SK-N-SH treated with all-trans-retinoic acid at 6 μM for 48 hours (cell line): Measurements from ENCODE around the gene PLSCR4.

Source experiments
- ATAC-seq: fragments of 200-7000 bp; cut with Tn5 transposase; 3 replicates; pipeline ENCODE4 v1.9.1; 2020; ENCODE audit warnings: mild to moderate bottlenecking, moderate library complexity
- ARNTL ChIP-seq: fragments of 450-650 bp; formaldehyde crosslinking; IDR thresholded peaks from 2 replicates; pipeline ENCODE4 v1.5.0; 2020; ENCODE audit warnings: low read depth, mild to moderate bottlenecking, moderate library complexity, borderline replicate concordance
- BACH2 ChIP-seq: fragments of 250-450 bp; sonication (Bioruptor Pico); IDR thresholded peaks from 2 replicates; pipeline ENCODE4 v1.9.0; 2021; ENCODE audit warnings: mild to moderate bottlenecking, borderline replicate concordance
- CSDC2 ChIP-seq: fragments of 250-450 bp; sonication (Bioruptor Pico); IDR thresholded peaks from 2 replicates; pipeline ENCODE4 v1.5.0; 2020; ENCODE audit warnings: mild to moderate bottlenecking, moderate library complexity
- ESRRG ChIP-seq: fragments of 250-450 bp; sonication (Bioruptor Pico); IDR thresholded peaks from 2 replicates; pipeline ENCODE4 v1.6.1; 2021; ENCODE audit warnings: mild to moderate bottlenecking
- OSR1 ChIP-seq: fragments of 250-450 bp; sonication (Bioruptor Pico); IDR thresholded peaks from 2 replicates; pipeline ENCODE4 v1.8.0; 2022; ENCODE audit warnings: moderate library complexity, mild to moderate bottlenecking, inconsistent platforms
- PPARA ChIP-seq: fragments of 250-450 bp; sonication (Bioruptor Pico); IDR thresholded peaks from 2 replicates; pipeline ENCODE4 v1.5.0; 2020; ENCODE audit warnings: mild to moderate bottlenecking, borderline replicate concordance
- RARB ChIP-seq: fragments of 250-450 bp; sonication (Bioruptor Pico); IDR thresholded peaks from 2 replicates; pipeline ENCODE4 v1.8.0; 2021; ENCODE audit warnings: mild to moderate bottlenecking, moderate library complexity
- SNAI2 ChIP-seq: fragments of 250-450 bp; sonication (Bioruptor Pico); IDR thresholded peaks from 2 replicates; pipeline ENCODE4 v1.5.0; 2020; ENCODE audit warnings: mild to moderate bottlenecking, moderate library complexity
- TCF4 ChIP-seq: fragments of 250-450 bp; sonication (Bioruptor Pico); IDR thresholded peaks from 2 replicates; pipeline ENCODE4 v1.8.0; 2021; ENCODE audit warnings: mild to moderate bottlenecking, moderate library complexity, borderline replicate concordance
- TOX ChIP-seq: fragments of 250-450 bp; sonication (Bioruptor Pico); IDR thresholded peaks from 2 replicates; pipeline ENCODE4 v1.8.0; 2021; ENCODE audit warnings: mild to moderate bottlenecking, moderate library complexity, borderline replicate concordance
- ZC3H10 ChIP-seq: fragments of 250-450 bp; sonication (Bioruptor Pico); IDR thresholded peaks from 2 replicates; pipeline ENCODE4 v1.5.1; 2021; ENCODE audit warnings: mild to moderate bottlenecking, moderate library complexity
- ZFP3 ChIP-seq: fragments of 250-450 bp; sonication (Bioruptor Pico); IDR thresholded peaks from 2 replicates; pipeline ENCODE4 v1.5.0; 2020; ENCODE audit warnings: mild to moderate bottlenecking, moderate library complexity
- ZFP30 ChIP-seq: fragments of 450-650 bp; formaldehyde crosslinking; IDR thresholded peaks from 2 replicates; pipeline ENCODE4 v1.5.0; 2022; ENCODE audit warnings: mild to moderate bottlenecking, moderate library complexity
- ZNF565 ChIP-seq: fragments of 450-650 bp; formaldehyde crosslinking; conservative IDR thresholded peaks from 2 replicates; pipeline ENCODE4 v1.5.0; 2020; ENCODE audit warnings: low read depth, mild to moderate bottlenecking, moderate library complexity
- ZNF70 ChIP-seq: fragments of 450-650 bp; formaldehyde crosslinking; IDR thresholded peaks from 2 replicates; pipeline ENCODE4 v1.5.0; 2020; ENCODE audit warnings: mild to moderate bottlenecking, moderate library complexity
- ZNF8 ChIP-seq: fragments of 450-650 bp; formaldehyde crosslinking; IDR thresholded peaks from 2 replicates; pipeline ENCODE4 v1.5.0; 2020; ENCODE audit warnings: mild to moderate bottlenecking, moderate library complexity
- TF ChIP-seq, protein P1 (sequence below): fragments of 250-450 bp; sonication (Bioruptor Pico); IDR thresholded peaks from 2 replicates; pipeline ENCODE4 v1.5.1; 2020; ENCODE audit warnings: low read depth, mild to moderate bottlenecking, moderate library complexity
- TF ChIP-seq, protein P2 (sequence below): fragments of 250-450 bp; sonication (Bioruptor Pico); IDR thresholded peaks from 2 replicates; pipeline ENCODE4 v1.5.0; 2020; ENCODE audit warnings: mild to moderate bottlenecking, moderate library complexity
- TF ChIP-seq, protein P3 (sequence below): fragments of 250-450 bp; sonication (Bioruptor Pico); IDR thresholded peaks from 2 replicates; pipeline ENCODE4 v1.8.0; 2021; ENCODE audit warnings: low read depth, mild to moderate bottlenecking, moderate library complexity, borderline replicate concordance
- TF ChIP-seq, protein P4 (sequence below): fragments of 250-450 bp; sonication (Bioruptor Pico); IDR thresholded peaks from 2 replicates; pipeline ENCODE4 v1.5.1; 2021; ENCODE audit warnings: mild to moderate bottlenecking, moderate library complexity

The PLSCR4 gene

DNA sequence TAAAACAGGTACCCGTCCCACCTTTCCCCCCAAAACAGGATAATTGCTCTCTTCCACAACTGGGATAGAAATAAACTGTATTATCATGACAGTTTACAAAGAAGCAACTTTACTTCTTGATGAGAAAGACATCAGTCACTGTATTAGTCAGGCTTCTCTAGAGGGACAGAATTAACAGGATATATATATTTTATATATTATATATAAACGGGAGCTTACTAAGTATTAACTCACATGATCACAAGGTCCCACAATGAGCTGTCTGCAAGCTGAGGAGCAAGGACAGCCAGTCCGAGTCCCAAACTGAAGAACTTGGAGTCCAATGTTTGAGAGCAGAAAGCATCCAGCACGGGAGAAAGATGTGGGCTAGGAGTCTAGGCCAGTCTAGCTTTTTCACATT is 18.4 kb upstream of the PLSCR4 start (continued):
- TF ChIP-seq, protein P1, sequence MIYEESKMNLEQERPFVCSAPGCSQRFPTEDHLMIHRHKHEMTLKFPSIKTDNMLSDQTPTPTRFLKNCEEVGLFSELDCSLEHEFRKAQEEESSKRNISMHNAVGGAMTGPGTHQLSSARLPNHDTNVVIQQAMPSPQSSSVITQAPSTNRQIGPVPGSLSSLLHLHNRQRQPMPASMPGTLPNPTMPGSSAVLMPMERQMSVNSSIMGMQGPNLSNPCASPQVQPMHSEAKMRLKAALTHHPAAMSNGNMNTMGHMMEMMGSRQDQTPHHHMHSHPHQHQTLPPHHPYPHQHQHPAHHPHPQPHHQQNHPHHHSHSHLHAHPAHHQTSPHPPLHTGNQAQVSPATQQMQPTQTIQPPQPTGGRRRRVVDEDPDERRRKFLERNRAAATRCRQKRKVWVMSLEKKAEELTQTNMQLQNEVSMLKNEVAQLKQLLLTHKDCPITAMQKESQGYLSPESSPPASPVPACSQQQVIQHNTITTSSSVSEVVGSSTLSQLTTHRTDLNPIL (CRISPR knock-in tag) = no peak
- TF ChIP-seq, all 23 proteins: peak for 0

DNA sequence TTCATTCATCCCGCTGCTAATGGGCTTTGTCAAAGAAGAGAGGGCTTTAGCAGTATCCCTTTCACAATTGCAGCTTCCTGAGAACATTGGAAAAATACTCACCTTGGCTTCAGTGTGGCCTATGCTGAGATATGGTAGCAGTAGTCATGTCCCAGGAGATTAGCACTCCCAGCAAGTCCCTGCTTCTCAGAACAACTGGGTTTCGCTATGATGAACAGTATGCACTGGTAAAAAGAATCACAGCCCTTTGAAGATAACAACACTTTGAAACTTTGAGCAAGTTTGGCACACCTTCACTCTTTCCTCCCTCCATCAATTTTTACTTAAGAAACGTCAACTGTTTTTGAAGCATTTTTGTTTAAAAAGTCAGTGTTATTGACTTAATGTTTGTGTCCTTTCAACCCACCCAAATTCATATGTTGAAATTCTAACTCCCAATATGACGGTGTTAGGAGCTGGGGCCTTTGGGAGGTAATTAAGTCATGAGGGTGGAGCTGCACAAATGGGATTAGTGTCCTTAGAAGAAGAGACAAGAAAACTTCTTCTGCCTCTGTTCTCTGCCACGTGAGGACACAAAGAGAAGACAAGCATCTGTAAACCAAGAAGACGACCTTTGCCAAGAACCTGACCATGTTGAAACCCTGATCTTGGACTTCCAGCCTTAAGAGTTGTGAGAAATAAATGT is 17.8 kb upstream of the PLSCR4 start:
- ATAC-seq = no peak
- TF ChIP-seq SNAI2 (CRISPR knock-in tag) (no peak), ZNF8 (CRISPR knock-in tag) (no peak)

DNA sequence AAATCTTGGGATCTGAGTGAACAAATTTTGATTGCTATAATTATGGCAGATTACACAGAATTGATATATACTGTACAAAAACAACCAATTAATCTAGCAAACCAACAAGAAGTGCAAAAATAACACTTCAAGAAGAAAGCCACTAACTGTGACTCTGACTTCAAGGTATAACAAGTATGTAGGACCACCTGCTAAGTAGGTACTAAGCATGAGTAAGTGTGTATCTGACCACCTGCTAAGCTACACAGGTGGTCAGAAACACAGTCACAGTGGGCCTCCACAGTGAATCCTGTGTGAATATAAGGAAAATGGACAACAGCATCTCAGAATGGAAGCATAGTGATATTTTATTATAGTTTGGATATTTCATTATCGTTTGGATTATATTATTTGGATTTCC is 14.8 kb upstream of the PLSCR4 start:
- no peak for ATAC-seq
- TF ChIP-seq RARB (CRISPR knock-in tag) = no peak
- no peak for TF ChIP-seq ZNF565 (CRISPR knock-in tag)
- no peak for TF ChIP-seq OSR1 (CRISPR knock-in tag)
- TF ChIP-seq, protein P2, sequence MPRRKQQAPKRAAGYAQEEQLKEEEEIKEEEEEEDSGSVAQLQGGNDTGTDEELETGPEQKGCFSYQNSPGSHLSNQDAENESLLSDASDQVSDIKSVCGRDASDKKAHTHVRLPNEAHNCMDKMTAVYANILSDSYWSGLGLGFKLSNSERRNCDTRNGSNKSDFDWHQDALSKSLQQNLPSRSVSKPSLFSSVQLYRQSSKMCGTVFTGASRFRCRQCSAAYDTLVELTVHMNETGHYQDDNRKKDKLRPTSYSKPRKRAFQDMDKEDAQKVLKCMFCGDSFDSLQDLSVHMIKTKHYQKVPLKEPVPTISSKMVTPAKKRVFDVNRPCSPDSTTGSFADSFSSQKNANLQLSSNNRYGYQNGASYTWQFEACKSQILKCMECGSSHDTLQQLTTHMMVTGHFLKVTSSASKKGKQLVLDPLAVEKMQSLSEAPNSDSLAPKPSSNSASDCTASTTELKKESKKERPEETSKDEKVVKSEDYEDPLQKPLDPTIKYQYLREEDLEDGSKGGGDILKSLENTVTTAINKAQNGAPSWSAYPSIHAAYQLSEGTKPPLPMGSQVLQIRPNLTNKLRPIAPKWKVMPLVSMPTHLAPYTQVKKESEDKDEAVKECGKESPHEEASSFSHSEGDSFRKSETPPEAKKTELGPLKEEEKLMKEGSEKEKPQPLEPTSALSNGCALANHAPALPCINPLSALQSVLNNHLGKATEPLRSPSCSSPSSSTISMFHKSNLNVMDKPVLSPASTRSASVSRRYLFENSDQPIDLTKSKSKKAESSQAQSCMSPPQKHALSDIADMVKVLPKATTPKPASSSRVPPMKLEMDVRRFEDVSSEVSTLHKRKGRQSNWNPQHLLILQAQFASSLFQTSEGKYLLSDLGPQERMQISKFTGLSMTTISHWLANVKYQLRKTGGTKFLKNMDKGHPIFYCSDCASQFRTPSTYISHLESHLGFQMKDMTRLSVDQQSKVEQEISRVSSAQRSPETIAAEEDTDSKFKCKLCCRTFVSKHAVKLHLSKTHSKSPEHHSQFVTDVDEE (CRISPR knock-in tag) = no peak
- TF ChIP-seq, protein P1 (CRISPR knock-in tag) = no peak
- TF ChIP-seq, protein P3, sequence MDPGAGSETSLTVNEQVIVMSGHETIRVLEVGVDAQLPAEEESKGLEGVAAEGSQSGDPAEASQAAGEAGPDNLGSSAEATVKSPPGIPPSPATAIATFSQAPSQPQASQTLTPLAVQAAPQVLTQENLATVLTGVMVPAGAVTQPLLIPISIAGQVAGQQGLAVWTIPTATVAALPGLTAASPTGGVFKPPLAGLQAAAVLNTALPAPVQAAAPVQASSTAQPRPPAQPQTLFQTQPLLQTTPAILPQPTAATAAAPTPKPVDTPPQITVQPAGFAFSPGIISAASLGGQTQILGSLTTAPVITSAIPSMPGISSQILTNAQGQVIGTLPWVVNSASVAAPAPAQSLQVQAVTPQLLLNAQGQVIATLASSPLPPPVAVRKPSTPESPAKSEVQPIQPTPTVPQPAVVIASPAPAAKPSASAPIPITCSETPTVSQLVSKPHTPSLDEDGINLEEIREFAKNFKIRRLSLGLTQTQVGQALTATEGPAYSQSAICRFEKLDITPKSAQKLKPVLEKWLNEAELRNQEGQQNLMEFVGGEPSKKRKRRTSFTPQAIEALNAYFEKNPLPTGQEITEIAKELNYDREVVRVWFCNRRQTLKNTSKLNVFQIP (CRISPR knock-in tag) = no peak
- TF ChIP-seq, protein P4, sequence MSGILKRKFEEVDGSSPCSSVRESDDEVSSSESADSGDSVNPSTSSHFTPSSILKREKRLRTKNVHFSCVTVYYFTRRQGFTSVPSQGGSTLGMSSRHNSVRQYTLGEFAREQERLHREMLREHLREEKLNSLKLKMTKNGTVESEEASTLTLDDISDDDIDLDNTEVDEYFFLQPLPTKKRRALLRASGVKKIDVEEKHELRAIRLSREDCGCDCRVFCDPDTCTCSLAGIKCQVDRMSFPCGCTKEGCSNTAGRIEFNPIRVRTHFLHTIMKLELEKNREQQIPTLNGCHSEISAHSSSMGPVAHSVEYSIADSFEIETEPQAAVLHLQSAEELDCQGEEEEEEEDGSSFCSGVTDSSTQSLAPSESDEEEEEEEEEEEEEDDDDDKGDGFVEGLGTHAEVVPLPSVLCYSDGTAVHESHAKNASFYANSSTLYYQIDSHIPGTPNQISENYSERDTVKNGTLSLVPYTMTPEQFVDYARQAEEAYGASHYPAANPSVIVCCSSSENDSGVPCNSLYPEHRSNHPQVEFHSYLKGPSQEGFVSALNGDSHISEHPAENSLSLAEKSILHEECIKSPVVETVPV (CRISPR knock-in tag) = no peak
- no peak for TF ChIP-seq ZFP30 (CRISPR knock-in tag)
- TF ChIP-seq ZNF8 (CRISPR knock-in tag) = no peak
- no peak for TF ChIP-seq ZNF70 (CRISPR knock-in tag)
- TF ChIP-seq CSDC2 (CRISPR knock-in tag) = no peak
- no peak for TF ChIP-seq ARNTL (CRISPR knock-in tag)
- TF ChIP-seq SNAI2 (CRISPR knock-in tag) = no peak
- no peak for TF ChIP-seq BACH2 (CRISPR knock-in tag)
- no peak for TF ChIP-seq TOX (CRISPR knock-in tag)
- no peak for TF ChIP-seq TCF4
- TF ChIP-seq ESRRG (CRISPR knock-in tag) = no peak
- no peak for TF ChIP-seq ZC3H10 (CRISPR knock-in tag)
- TF ChIP-seq PPARA (CRISPR knock-in tag) = no peak
- TF ChIP-seq ZFP3 (CRISPR knock-in tag) = no peak
